CD4-positive, alpha-beta T cell (primary cell): Measurements from ENCODE around the gene MRPS7. TPM values are rescaled to one million over a fixed set of nuclear protein-coding genes. Genes with fewer than 3 reads are reported as not detected.

ENCODE experiments used
- ATAC-seq: fragments of 200-7000 bp; cut with Tn5 transposase; one replicate; pipeline ENCODE4 v1.10.0; 2022; ENCODE audit warnings: mild to moderate bottlenecking; ENCODE audit not compliant: poor library complexity
- CTCF ChIA-PET: fragments of 350-600 bp; sonication (Branson Sonifier 250); formaldehyde crosslinking; loops from one replicate; lab custom pipeline; 2021; ENCODE audit warnings: antibody characterized with exemption, inconsistent platforms; lab: Charles Lee
- POLR2A ChIA-PET: fragments of 350-600 bp; sonication (Branson Sonifier 250); formaldehyde crosslinking; loops from one replicate; lab custom pipeline; 2021; ENCODE audit warnings: antibody characterized with exemption, inconsistent platforms; lab: Charles Lee
- DNase-seq, 14 experiments: peaks; one replicate each; pipeline ENCODE4 v3.0.0-alpha.2; 2013 to 2020; ENCODE audit warnings: mixed read lengths in 2 of 14
- H3K27ac ChIP-seq, 2 donors: one replicate each; pipeline versions ENCODE4 v1.5.1 to v1.7.0; 2013; ENCODE audit warnings: low read length in 2 of 2, low read depth in 1 of 2, mild to moderate bottlenecking in 1 of 2
- H3K27me3 ChIP-seq, 2 experiments: 1 replicate in 1 of 2; 2 replicates in 1 of 2; pipeline versions ENCODE4 v1.6.1 to v1.7.0; 2013; ENCODE audit warnings: low read length in 2 of 2, control low read depth in 1 of 2, mild to moderate bottlenecking in 1 of 2, moderate library complexity in 1 of 2; ENCODE audit not compliant: insufficient read depth in 2 of 2, control insufficient read depth in 1 of 2
- H3K36me3 ChIP-seq: one replicate; pipeline ENCODE4 v1.6.1; 2013; ENCODE audit warnings: low read length, control low read depth; ENCODE audit not compliant: insufficient read depth
- H3K4me1 ChIP-seq: one replicate; pipeline ENCODE4 v1.6.1; 2013; ENCODE audit warnings: low read length, control low read depth; ENCODE audit not compliant: insufficient read depth
- H3K4me3 ChIP-seq: one replicate; pipeline ENCODE4 v1.5.1; 2013; ENCODE audit warnings: mild to moderate bottlenecking, low read length, moderate library complexity
- H3K9me3 ChIP-seq, 2 experiments: 1 replicate in 1 of 2; 2 replicates in 1 of 2; pipeline versions ENCODE4 v1.6.1 to v1.7.0; 2013; ENCODE audit warnings: low read length in 2 of 2, mild to moderate bottlenecking in 2 of 2, control low read depth in 1 of 2, moderate library complexity in 1 of 2; ENCODE audit not compliant: control insufficient read depth in 1 of 2, insufficient read depth in 1 of 2
- H3K27ac Mint-ChIP-seq: one replicate; pipeline ENCODE4 v1.8.0; 2020; ENCODE audit warnings: mixed read lengths
- H3K27me3 Mint-ChIP-seq: one replicate; pipeline ENCODE4 v1.8.0; 2021; ENCODE audit warnings: mixed read lengths
- H3K36me3 Mint-ChIP-seq: one replicate; pipeline ENCODE4 v1.8.0; 2021; ENCODE audit warnings: low read depth, mixed read lengths
- H3K4me1 Mint-ChIP-seq: one replicate; pipeline ENCODE4 v1.8.0; 2021; ENCODE audit warnings: low read depth, mixed read lengths
- H3K4me3 Mint-ChIP-seq: one replicate; pipeline ENCODE4 v1.8.0; 2020; ENCODE audit warnings: mild to moderate bottlenecking, mixed read lengths
- H3K9me3 Mint-ChIP-seq: one replicate; pipeline ENCODE4 v1.8.0; 2020; ENCODE audit warnings: mixed read lengths
- intact Hi-C, 2 experiments: fragments of 100-400 bp; cut with DNase I in 1 of 2; cut with micrococcal nuclease in 1 of 2; formaldehyde crosslinking; loops; one replicate each; pipeline versions ENCODE4 v1.15.1 to v1.9.0; 2023 to 2025; cut with DNase I, micrococcal nuclease
- total RNA-seq, 174 experiments: library from RNA in 2 of 174; stranded (reverse) in 2 of 174; gene quantifications; one replicate each; pipeline ENCODE4 v1.2.3 and lab custom pipeline; 2021 to 2026
- TF ChIP-seq, protein P1 (sequence below): fragments of 200-600 bp; IDR thresholded peaks from one replicate; pipeline ENCODE4 v1.8.0; 2022; ENCODE audit warnings: antibody characterized with exemption, mild to moderate bottlenecking

Gene MRPS7
- total RNA-seq, 2 experiments from 2014 or later, result 33.2 to 35.2 TPM

DNA sequence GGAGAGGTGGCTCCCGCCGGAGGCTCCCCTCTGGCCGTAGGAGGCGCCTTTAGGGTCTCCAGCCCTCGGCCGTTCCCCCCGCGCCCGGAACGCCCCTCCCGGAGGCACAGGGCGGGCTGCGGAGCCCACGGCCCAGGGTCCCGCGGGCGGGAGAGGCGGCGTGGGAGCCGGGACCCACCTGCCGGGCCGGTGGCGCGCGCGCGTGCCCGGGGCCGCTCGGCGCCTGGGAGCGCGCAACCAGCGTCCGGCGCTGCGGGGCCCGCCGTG lies 9.2 kb downstream of the MRPS7 start, which contains the start of gene MIF4GD:
Gene MIF4GD (minus strand): TSS at position 266 of the 267 bp plus-strand sequence. CDS start 1,036 bp downstream, outside the sequence.
- Histone ChIP-seq H3K27me3 (no peaks in the 10 kb centered on the region), H3K4me3 (peak within 1 kb of the TSS; percentile 95), H3K36me3 (peaks cover 21% of the 10 kb centered on the region), H3K27ac (peak within 1 kb of the TSS; percentile 85 to 88), H3K9me3 (no peaks in the 10 kb centered on the region), H3K4me1 (peaks cover 40% of the 10 kb centered on the region)
- peak within 1 kb of the TSS; percentile 85 for H3K4me3 Mint-ChIP-seq
- DNase-seq (no peak), ATAC-seq (no peak)
- H3K4me1 Mint-ChIP-seq, result peaks cover 21% of the 10 kb centered on the region
- peak within 1 kb of the TSS; percentile 83 for H3K27ac Mint-ChIP-seq
- ChIA-PET CTCF (interaction anchor here (0.5 to 3.2 kb wide), 35 partner anchors 9 to 482 kb away, joined by 3 to 83 read pairs (median 5); partner anchors contain the start of genes GGA3, GRB2, MRPS7 and NUP85), POLR2A (interaction anchor here (0.6 to 3.3 kb wide), 41 partner anchors 9 to 604 kb away, joined by 3 to 181 read pairs (median 5); partner anchors contain the start of genes ARMC7, FDXR, GGA3 and GRB2)
- no peaks in the 10 kb centered on the region for H3K27me3 Mint-ChIP-seq
- TF ChIP-seq, protein P1, sequence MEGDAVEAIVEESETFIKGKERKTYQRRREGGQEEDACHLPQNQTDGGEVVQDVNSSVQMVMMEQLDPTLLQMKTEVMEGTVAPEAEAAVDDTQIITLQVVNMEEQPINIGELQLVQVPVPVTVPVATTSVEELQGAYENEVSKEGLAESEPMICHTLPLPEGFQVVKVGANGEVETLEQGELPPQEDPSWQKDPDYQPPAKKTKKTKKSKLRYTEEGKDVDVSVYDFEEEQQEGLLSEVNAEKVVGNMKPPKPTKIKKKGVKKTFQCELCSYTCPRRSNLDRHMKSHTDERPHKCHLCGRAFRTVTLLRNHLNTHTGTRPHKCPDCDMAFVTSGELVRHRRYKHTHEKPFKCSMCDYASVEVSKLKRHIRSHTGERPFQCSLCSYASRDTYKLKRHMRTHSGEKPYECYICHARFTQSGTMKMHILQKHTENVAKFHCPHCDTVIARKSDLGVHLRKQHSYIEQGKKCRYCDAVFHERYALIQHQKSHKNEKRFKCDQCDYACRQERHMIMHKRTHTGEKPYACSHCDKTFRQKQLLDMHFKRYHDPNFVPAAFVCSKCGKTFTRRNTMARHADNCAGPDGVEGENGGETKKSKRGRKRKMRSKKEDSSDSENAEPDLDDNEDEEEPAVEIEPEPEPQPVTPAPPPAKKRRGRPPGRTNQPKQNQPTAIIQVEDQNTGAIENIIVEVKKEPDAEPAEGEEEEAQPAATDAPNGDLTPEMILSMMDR, result no peak
- peaks cover 24% of the 10 kb centered on the region for H3K36me3 Mint-ChIP-seq
- intact Hi-C loops, result loop anchor here (1.0 to 5.0 kb wide), 4 partner anchors 10 to 396 kb away; partner anchors contain the start of genes SLC25A19 (in 2 of the 2), GGA3 (in 1 of the 2), MRPS7 (in 1 of the 2) and RECQL5 (in 1 of the 2)
- no peaks in the 10 kb centered on the region for H3K9me3 Mint-ChIP-seq

DNA sequence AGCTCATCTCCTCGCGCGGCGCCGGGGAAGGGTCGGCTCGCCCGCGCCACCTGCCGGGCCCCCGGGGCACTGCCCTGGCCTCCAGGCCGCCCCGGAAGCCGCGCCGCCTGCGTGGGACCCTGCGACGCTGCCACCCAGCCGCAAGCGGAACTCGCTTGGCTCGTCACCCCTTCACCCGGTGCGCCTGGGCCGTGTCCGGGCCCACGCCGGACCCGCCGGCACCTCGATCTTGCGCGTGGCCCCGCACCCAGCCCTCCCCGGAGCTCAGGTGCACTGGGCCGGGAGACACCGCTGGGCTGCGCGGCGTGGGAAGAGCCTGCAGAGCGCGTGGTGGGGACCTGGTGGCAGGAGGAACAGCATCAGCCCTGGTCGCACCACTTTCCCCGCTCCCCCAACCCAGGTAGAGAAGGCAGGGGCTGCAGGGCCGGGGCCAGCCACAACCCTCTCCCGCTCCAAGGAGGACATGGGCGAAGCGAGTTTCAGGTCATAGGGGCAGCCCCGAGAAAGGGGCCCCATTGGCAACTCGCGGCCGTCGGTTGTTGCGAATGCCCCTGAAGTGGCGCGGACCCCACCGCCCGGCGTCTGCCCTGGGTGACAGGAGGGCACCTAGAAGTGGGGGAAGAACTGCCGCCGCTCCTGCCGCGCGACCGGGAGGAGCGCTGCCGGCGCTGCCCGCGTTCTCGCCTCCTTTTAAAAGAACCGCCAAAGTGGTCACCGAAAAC lies 9.7 kb downstream of the MRPS7 start:
- ChIA-PET CTCF (interaction anchor here (0.5 to 3.2 kb wide), 36 partner anchors 10 to 482 kb away, joined by 3 to 83 read pairs (median 5); partner anchors contain the start of genes GGA3, GRB2, MRPS7 and NUP85), POLR2A (interaction anchor here (0.6 to 3.3 kb wide), 40 partner anchors 10 to 603 kb away, joined by 3 to 181 read pairs (median 5); partner anchors contain the start of genes ARMC7, FDXR, GGA3 and GRB2)
- Mint-ChIP-seq H3K27ac (peak overlapping the region; percentile 48), H3K4me3 (peak overlapping the region; percentile 84), H3K36me3 (peaks cover 19% of the 10 kb centered on the region), H3K27me3 (no peaks in the 10 kb centered on the region), H3K9me3 (no peaks in the 10 kb centered on the region), H3K4me1 (peaks cover 21% of the 10 kb centered on the region)
- Histone ChIP-seq H3K27ac (peak overlapping the region; percentile 78 to 85), H3K4me1 (peaks cover 40% of the 10 kb centered on the region), H3K36me3 (peaks cover 16% of the 10 kb centered on the region), H3K27me3 (no peaks in the 10 kb centered on the region), H3K9me3 (no peaks in the 10 kb centered on the region), H3K4me3 (peak overlapping the region; percentile 95)
- TF ChIP-seq, protein P1, result peak; percentile 54
- intact Hi-C loops, result loop anchor here (1.0 to 5.0 kb wide), 3 partner anchors 18 to 396 kb away; partner anchors contain the start of genes SLC25A19 (in 2 of the 2), RECQL5 (in 1 of the 2), SAP30BP (in 1 of the 2) and SUMO2 (in 1 of the 2)
- DNase-seq (peak; percentile 70 to 96 (median 86)), ATAC-seq (peak; percentile 90)
